Adrenal gland (tissue), 5 donors: ENCODE measurements around the gene SELP.

Experiments used
- CTCF ChIP-seq, 6 experiments: fragments of 450-650 bp in 4 of 6; fragments of 200-600 bp in 2 of 6; sonication (generic) in 1 of 6; IDR thresholded peaks; 1 replicate in 5 of 6; 2 replicates in 1 of 6; pipeline versions ENCODE4 v1.5.1 to v1.8.0; 2016 to 2021; ENCODE audit warnings: antibody characterized with exemption in 6 of 6, mild to moderate bottlenecking in 2 of 6, moderate library complexity in 1 of 6
- POLR2A ChIP-seq, 2 donors: fragments of 450-650 bp; IDR thresholded peaks; one replicate each; pipeline ENCODE4 v1.6.1; 2017; ENCODE audit warnings: antibody characterized with exemption in 2 of 2, mild to moderate bottlenecking in 2 of 2, moderate library complexity in 1 of 2
- donor health status: DM: no; HTN: no; CAD: no.

GRCh38 chr1:169648709-169649108 is 18.8 kb upstream of the SELP start:
- TF ChIP-seq CTCF (IDR thresholded peaks at IDR 0.05), result no peak
- TF ChIP-seq POLR2A (IDR thresholded peaks at IDR 0.05), result no peak
